B cell (primary cell): ENCODE results near the gene PEX19. TPM values are rescaled to one million over a fixed set of nuclear protein-coding genes. Genes with fewer than 3 reads are reported as not detected.

Experiments
- ATAC-seq: fragments of 200-7000 bp; cut with Tn5 transposase; one replicate; pipeline ENCODE4 v1.10.0; 2021; ENCODE audit warnings: low read depth, mild to moderate bottlenecking, moderate number of reproducible peaks, moderate library complexity
- CTCF ChIA-PET: fragments of 350-600 bp; sonication (Branson Sonifier 250); formaldehyde crosslinking; loops from one replicate; lab custom pipeline; 2021; ENCODE audit warnings: antibody characterized with exemption, inconsistent platforms; lab: Charles Lee
- POLR2A ChIA-PET: fragments of 350-600 bp; sonication (Branson Sonifier 250); formaldehyde crosslinking; loops from one replicate; lab custom pipeline; 2021; ENCODE audit warnings: antibody characterized with exemption; lab: Charles Lee
- DNase-seq: peaks from one replicate; pipeline ENCODE4 v3.0.0; 2013
- H2AFZ ChIP-seq: 2 replicates; pipeline ENCODE4 v1.6.1; 2012; ENCODE audit warnings: mild to moderate bottlenecking, low read depth, low read length; ENCODE audit not compliant: insufficient read depth, poor library complexity, severe bottlenecking
- H3K27ac ChIP-seq, 2 donors: 1 replicate in 1 of 2; 2 replicates in 1 of 2; pipeline ENCODE4 v1.5.1; 2012 to 2013; ENCODE audit warnings: low read length in 2 of 2, mild to moderate bottlenecking in 2 of 2, moderate library complexity in 1 of 2
- H3K27me3 ChIP-seq, 4 experiments: fragments of 200-600 bp in 1 of 4; sonication (generic) in 1 of 4; replicated peaks in 1 of 4; 1 replicate in 2 of 4; 2 replicates in 2 of 4; pipeline versions ENCODE4 v1.6.1 to v1.7.0; 2013 to 2016; ENCODE audit warnings: low read length in 3 of 4, mild to moderate bottlenecking in 2 of 4, mixed read lengths in 1 of 4, moderate library complexity in 1 of 4; ENCODE audit not compliant: insufficient read depth in 4 of 4, control insufficient read depth in 3 of 4; ENCODE audit errors: control extremely low read depth in 1 of 4
- H3K36me3 ChIP-seq, 2 experiments: replicated peaks in 1 of 2; 1 replicate in 1 of 2; 2 replicates in 1 of 2; pipeline versions ENCODE4 v1.6.1 to v1.7.1; 2013; ENCODE audit warnings: low read length in 1 of 2; ENCODE audit not compliant: insufficient read depth in 2 of 2, control insufficient read depth in 1 of 2; ENCODE audit errors: control extremely low read depth in 1 of 2, extremely low read depth in 1 of 2
- H3K4me1 ChIP-seq, 2 donors: fragments of 200-600 bp in 1 of 2; sonication (generic) in 1 of 2; 1 replicate in 1 of 2; 2 replicates in 1 of 2; pipeline versions ENCODE4 v1.5.1 to v1.6.1; 2013 to 2017; ENCODE audit warnings: low read length in 2 of 2; ENCODE audit not compliant: control insufficient read depth in 2 of 2, insufficient read depth in 2 of 2
- H3K4me2 ChIP-seq: replicated peaks from 2 replicates; pipeline ENCODE3; 2012; ENCODE audit warnings: mild to moderate bottlenecking, low read depth, low read length; ENCODE audit not compliant: poor library complexity, severe bottlenecking
- H3K4me3 ChIP-seq, 5 experiments: fragments of 200-600 bp in 1 of 5; sonication (generic) in 1 of 5; 1 replicate in 3 of 5; 2 replicates in 2 of 5; pipeline versions ENCODE4 v1.5.1 to v1.7.0; 2011 to 2016; ENCODE audit warnings: low read length in 4 of 5, mild to moderate bottlenecking in 4 of 5, low read depth in 2 of 5, control low read depth in 1 of 5, moderate library complexity in 1 of 5; ENCODE audit not compliant: insufficient read depth in 1 of 5; ENCODE audit errors: control extremely low read depth in 1 of 5, extremely low read depth in 1 of 5
- H3K79me2 ChIP-seq: fragments of 200-600 bp; sonication (generic); one replicate; pipeline ENCODE4 v1.6.0; 2016; ENCODE audit warnings: low read length; ENCODE audit not compliant: control insufficient read depth, insufficient read depth
- H3K9ac ChIP-seq: fragments of 200-600 bp; sonication (generic); 2 replicates; pipeline ENCODE4 v1.6.1; 2017; ENCODE audit warnings: mild to moderate bottlenecking, low read length, moderate library complexity
- H3K9me3 ChIP-seq, 3 donors: one replicate each; pipeline versions ENCODE4 v1.6.1 to v1.7.1; 2013; ENCODE audit warnings: low read length in 2 of 3; ENCODE audit not compliant: control insufficient read depth in 2 of 3, insufficient read depth in 1 of 3; ENCODE audit errors: control extremely low read depth in 1 of 3
- H4K20me1 ChIP-seq: 2 replicates; pipeline ENCODE4 v1.6.0; 2012; ENCODE audit warnings: mild to moderate bottlenecking, low read length; ENCODE audit not compliant: insufficient read depth, control insufficient read depth, poor library complexity, severe bottlenecking
- H3K27ac Mint-ChIP-seq: one replicate; pipeline ENCODE4 v1.8.0; 2021; ENCODE audit warnings: mixed read lengths
- H3K27me3 Mint-ChIP-seq: one replicate; pipeline ENCODE4 v1.8.0; 2021; ENCODE audit warnings: mixed read lengths
- H3K4me1 Mint-ChIP-seq: one replicate; pipeline ENCODE4 v1.8.0; 2021; ENCODE audit warnings: mixed read lengths
- H3K4me3 Mint-ChIP-seq: one replicate; pipeline ENCODE4 v1.8.0; 2021; ENCODE audit warnings: mixed read lengths
- H3K9me3 Mint-ChIP-seq: one replicate; pipeline ENCODE4 v1.8.0; 2022; ENCODE audit warnings: mixed read lengths; ENCODE audit not compliant: insufficient read depth
- EZH2 ChIP-seq: IDR thresholded peaks from 2 replicates; pipeline ENCODE4 v1.6.1; 2012; ENCODE audit warnings: borderline replicate concordance, low read depth, mild to moderate bottlenecking, moderate library complexity, low read length; ENCODE audit not compliant: insufficient read depth, poor library complexity, severe bottlenecking
- WGBS: methylation state at CpG from one replicate; pipeline ENCODE4 v1.1.5; 2013; ENCODE audit warnings: missing lambda C conversion rate; ENCODE audit not compliant: insufficient coverage; 5-methylcytosine and 5-hydroxymethylcytosine counted together
- intact Hi-C: fragments of 100-400 bp; cut with micrococcal nuclease; formaldehyde crosslinking; loops from one replicate; pipeline ENCODE4 v1.10.0; 2022
- polyA minus RNA-seq: library from RNA; depleted of rRNA, polyadenylated mRNA; stranded (reverse); fragments of >200 nt; gene quantifications from 2 replicates; pipeline ENCODE4 v1.2.3, GENCODE V29; 2012
- polyA plus RNA-seq: library from polyadenylated mRNA; depleted of rRNA; stranded (reverse); fragments of >200 nt; gene quantifications from 2 replicates; pipeline ENCODE4 v1.2.3, GENCODE V29; 2012
- total RNA-seq, 2 donors: library from RNA; stranded (reverse); fragments of 120-200 nt in 1 of 2; gene quantifications; 1 replicate in 1 of 2; 2 replicates in 1 of 2; pipeline versions ENCODE4 v1.2.3 to v1.2.4, GENCODE V29; 2013 to 2022
- TF ChIP-seq, protein P1 (sequence below): fragments of 200-600 bp; IDR thresholded peaks from one replicate; pipeline ENCODE4 v1.8.0; 2022; ENCODE audit warnings: antibody characterized with exemption, mild to moderate bottlenecking

The PEX19 gene, protein sequence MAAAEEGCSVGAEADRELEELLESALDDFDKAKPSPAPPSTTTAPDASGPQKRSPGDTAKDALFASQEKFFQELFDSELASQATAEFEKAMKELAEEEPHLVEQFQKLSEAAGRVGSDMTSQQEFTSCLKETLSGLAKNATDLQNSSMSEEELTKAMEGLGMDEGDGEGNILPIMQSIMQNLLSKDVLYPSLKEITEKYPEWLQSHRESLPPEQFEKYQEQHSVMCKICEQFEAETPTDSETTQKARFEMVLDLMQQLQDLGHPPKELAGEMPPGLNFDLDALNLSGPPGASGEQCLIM
- total RNA-seq (56.0 and 58.4 TPM in 2 replicates), polyA plus RNA-seq (17.9 and 20.3 TPM in 2 replicates), polyA minus RNA-seq (17.9 and 23.5 TPM in 2 replicates)
- 37.8 TPM for total RNA-seq (2013)

GRCh38 chr1:160284782-160285344, at the start of gene PEX19:
TSS of gene PEX19 (minus strand) at chr1:160285133. CDS start at chr1:160285124, 9 bp downstream.
- Histone ChIP-seq H3K79me2 (peaks cover 30% of the 10 kb centered on the region), H3K36me3 (peaks cover 0 to 40% of the 10 kb centered on the region in 2 experiments), H3K27me3 (no peaks in the 10 kb centered on the region), H3K9ac (peak within 1 kb of the TSS; percentile 78), H2AFZ (peak within 1 kb of the TSS; percentile 81), H4K20me1 (no peaks in the 10 kb centered on the region), H3K4me1 (peaks cover 9 to 21% of the 10 kb centered on the region in 2 donors), H3K4me2 (peak within 1 kb of the TSS; percentile 77), H3K4me3 (peak within 1 kb of the TSS; percentile 60 to 88 (median 78)), H3K27ac (peak within 1 kb of the TSS; percentile 26 to 75), H3K9me3 (no peaks in the 10 kb centered on the region)
- peak; percentile 100 for ATAC-seq
- peak within 1 kb of the TSS; percentile 96 for H3K27ac Mint-ChIP-seq
- intact Hi-C loops, result loop anchor here (1.0 to 2.0 kb wide), 4 partner anchors 23 to 187 kb away; partner anchors contain the start of genes COPA, DCAF8, IGSF8 and NCSTN
- peaks cover 21% of the 10 kb centered on the region for H3K4me1 Mint-ChIP-seq
- no peaks in the 10 kb centered on the region for H3K27me3 Mint-ChIP-seq
- TF ChIP-seq EZH2, result no peak
- TF ChIP-seq, protein P1, sequence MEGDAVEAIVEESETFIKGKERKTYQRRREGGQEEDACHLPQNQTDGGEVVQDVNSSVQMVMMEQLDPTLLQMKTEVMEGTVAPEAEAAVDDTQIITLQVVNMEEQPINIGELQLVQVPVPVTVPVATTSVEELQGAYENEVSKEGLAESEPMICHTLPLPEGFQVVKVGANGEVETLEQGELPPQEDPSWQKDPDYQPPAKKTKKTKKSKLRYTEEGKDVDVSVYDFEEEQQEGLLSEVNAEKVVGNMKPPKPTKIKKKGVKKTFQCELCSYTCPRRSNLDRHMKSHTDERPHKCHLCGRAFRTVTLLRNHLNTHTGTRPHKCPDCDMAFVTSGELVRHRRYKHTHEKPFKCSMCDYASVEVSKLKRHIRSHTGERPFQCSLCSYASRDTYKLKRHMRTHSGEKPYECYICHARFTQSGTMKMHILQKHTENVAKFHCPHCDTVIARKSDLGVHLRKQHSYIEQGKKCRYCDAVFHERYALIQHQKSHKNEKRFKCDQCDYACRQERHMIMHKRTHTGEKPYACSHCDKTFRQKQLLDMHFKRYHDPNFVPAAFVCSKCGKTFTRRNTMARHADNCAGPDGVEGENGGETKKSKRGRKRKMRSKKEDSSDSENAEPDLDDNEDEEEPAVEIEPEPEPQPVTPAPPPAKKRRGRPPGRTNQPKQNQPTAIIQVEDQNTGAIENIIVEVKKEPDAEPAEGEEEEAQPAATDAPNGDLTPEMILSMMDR, result no peak
- H3K4me3 Mint-ChIP-seq, result peak within 1 kb of the TSS; percentile 97
- H3K9me3 Mint-ChIP-seq, result no peaks in the 10 kb centered on the region
- CTCF ChIA-PET, result interaction anchor here (0.6 to 2.0 kb wide), 10 partner anchors 19 to 468 kb away, joined by 3 to 9 read pairs (median 4); partner anchors contain the start of gene DCAF8
- peak; percentile 94 for DNase-seq
- WGBS, result under 1% methylated on average over 20 of the region's 27 CpGs
- POLR2A ChIA-PET, result interaction anchor here (1.0 to 2.2 kb wide), 3 partner anchors 22 to 184 kb away, joined by 3 to 20 read pairs (median 3); partner anchors contain the start of gene DCAF8
